Upper lobe of right lung (tissue), 1 donor: Measurements from ENCODE around the gene RANBP1. TPM values are rescaled to one million over a fixed set of nuclear protein-coding genes. Genes with fewer than 3 reads are reported as not detected.

Experiments used
- ATAC-seq: fragments of 200-7000 bp; cut with Tn5 transposase; one replicate; pipeline ENCODE4 v1.9.1; 2020; ENCODE audit warnings: mild to moderate bottlenecking, moderate library complexity
- DNase-seq: peaks from one replicate; pipeline ENCODE4 v3.0.0-alpha.2; 2020
- H3K27ac ChIP-seq: fragments of 200-600 bp; one replicate; pipeline ENCODE4 v1.8.0; 2022
- H3K27me3 ChIP-seq: fragments of 200-600 bp; one replicate; pipeline ENCODE4 v1.8.0; 2022; ENCODE audit warnings: mild to moderate bottlenecking
- H3K36me3 ChIP-seq: fragments of 200-600 bp; one replicate; pipeline ENCODE4 v1.8.0; 2022
- H3K4me1 ChIP-seq: fragments of 200-600 bp; one replicate; pipeline ENCODE4 v1.8.0; 2022
- H3K4me3 ChIP-seq: fragments of 200-600 bp; one replicate; pipeline ENCODE4 v1.8.0; 2022; ENCODE audit warnings: mild to moderate bottlenecking
- H3K9me3 ChIP-seq: fragments of 200-600 bp; one replicate; pipeline ENCODE4 v1.8.0; 2022
- CTCF ChIP-seq: fragments of 200-600 bp; IDR thresholded peaks from one replicate; pipeline ENCODE4 v1.8.0; 2022; ENCODE audit warnings: antibody characterized with exemption
- intact Hi-C: fragments of 100-400 bp; cut with DNase I; formaldehyde crosslinking; loops from one replicate; pipeline ENCODE4 v1.11.0; 2022
- total RNA-seq: library from RNA; stranded (reverse); fragmentation: NEBNext Ultra II Directional; extraction: Animal tissue kit (Norgen Biotek cat#: 25700); gene quantifications from one replicate; pipeline ENCODE4 v1.2.1, GENCODE V29; 2021
- donor health status: DM: no; HTN: yes; CAD: no; lungs with severe emphysema.

The RANBP1 gene
- total RNA-seq, 1 donor from 2014 or later = 53.0 TPM

GRCh38 chr22:20141186-20142077 is 25.5 kb downstream of the RANBP1 start:
- TF ChIP-seq CTCF = no peak
- Histone ChIP-seq H3K27me3 (no peaks in the 10 kb centered on the region), H3K9me3 (no peaks in the 10 kb centered on the region), H3K4me1 (peaks cover 18% of the 10 kb centered on the region), H3K36me3 (no peaks in the 10 kb centered on the region), H3K27ac (no peak overlapping the region), H3K4me3 (no peak overlapping the region)
- intact Hi-C loops = no loop called here
- ATAC-seq = no peak
- no peak for DNase-seq

GRCh38 chr22:20142711-20143621 is 27.1 kb downstream of the RANBP1 start:
- no peak for DNase-seq
- intact Hi-C loops = no loop called here
- no peak for ATAC-seq
- TF ChIP-seq CTCF = no peak
- H3K27ac ChIP-seq = no peak overlapping the region
- H3K9me3 ChIP-seq = no peaks in the 10 kb centered on the region
- no peaks in the 10 kb centered on the region for H3K27me3 ChIP-seq
- H3K36me3 ChIP-seq = no peaks in the 10 kb centered on the region
- H3K4me1 ChIP-seq = peaks cover 5% of the 10 kb centered on the region
- no peak overlapping the region for H3K4me3 ChIP-seq

- intact Hi-C loops = no loop called here
- Histone ChIP-seq H3K27ac (no peak overlapping the region), H3K4me3 (no peak overlapping the region), H3K27me3 (no peaks in the 10 kb centered on the region), H3K9me3 (no peaks in the 10 kb centered on the region), H3K36me3 (no peaks in the 10 kb centered on the region), H3K4me1 (no peaks in the 10 kb centered on the region)
- no peak for ATAC-seq
- TF ChIP-seq CTCF = no peak
- DNase-seq = no peak
Measured at GRCh38 chr22:20143883-20144665, 28.2 kb downstream of the RANBP1 start.

GRCh38 chr22:20145206-20145831 is 29.4 kb downstream of the RANBP1 start:
- H3K4me3 ChIP-seq = no peak overlapping the region
- H3K9me3 ChIP-seq = no peaks in the 10 kb centered on the region
- no peaks in the 10 kb centered on the region for H3K27me3 ChIP-seq
- intact Hi-C loops = no loop called here
- ATAC-seq = peak; percentile 68
- H3K27ac ChIP-seq = no peak overlapping the region
- no peaks in the 10 kb centered on the region for H3K4me1 ChIP-seq
- H3K36me3 ChIP-seq = no peaks in the 10 kb centered on the region
- no peak for TF ChIP-seq CTCF
- DNase-seq = peak; percentile 80

- no peaks in the 10 kb centered on the region for H3K27me3 ChIP-seq
- no peak for TF ChIP-seq CTCF
- H3K36me3 ChIP-seq = no peaks in the 10 kb centered on the region
- DNase-seq (no peak), ATAC-seq (no peak)
- no peaks in the 10 kb centered on the region for H3K9me3 ChIP-seq
- H3K4me3 ChIP-seq = no peak overlapping the region
- H3K27ac ChIP-seq = no peak overlapping the region
- intact Hi-C loops = no loop called here
- H3K4me1 ChIP-seq = no peaks in the 10 kb centered on the region
Measured at GRCh38 chr22:20145832-20146223, 29.9 kb downstream of the RANBP1 start.
